AML-193 (cell line): ENCODE results near the gene SGO1.

Source experiments
- DNase-seq, 2 experiments: peaks; one replicate each; lab custom pipeline; 2025; lab: John Stamatoyannopoulos, UW

Gene SGO1

DNA sequence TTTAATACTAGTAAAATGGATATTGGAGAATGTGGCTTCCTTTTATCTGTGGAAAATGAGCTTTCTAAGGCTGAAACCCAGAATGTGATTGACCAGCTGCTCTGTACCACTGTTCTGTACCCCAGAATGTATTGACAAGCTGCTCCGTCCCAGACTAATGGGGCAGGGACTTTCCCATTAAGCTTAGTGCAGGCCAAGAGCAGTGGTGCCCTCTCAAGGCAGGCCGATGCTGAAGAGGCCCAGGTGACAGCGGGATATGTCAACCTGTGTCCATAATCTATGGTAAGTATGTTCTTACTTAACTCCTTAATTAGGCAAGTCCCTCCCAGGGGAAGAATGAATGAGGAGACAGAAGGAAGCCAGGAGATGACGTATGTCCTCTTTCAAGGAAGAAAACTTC is 31.1 kb downstream of the SGO1 start:
- DNase-seq = no peak

DNA sequence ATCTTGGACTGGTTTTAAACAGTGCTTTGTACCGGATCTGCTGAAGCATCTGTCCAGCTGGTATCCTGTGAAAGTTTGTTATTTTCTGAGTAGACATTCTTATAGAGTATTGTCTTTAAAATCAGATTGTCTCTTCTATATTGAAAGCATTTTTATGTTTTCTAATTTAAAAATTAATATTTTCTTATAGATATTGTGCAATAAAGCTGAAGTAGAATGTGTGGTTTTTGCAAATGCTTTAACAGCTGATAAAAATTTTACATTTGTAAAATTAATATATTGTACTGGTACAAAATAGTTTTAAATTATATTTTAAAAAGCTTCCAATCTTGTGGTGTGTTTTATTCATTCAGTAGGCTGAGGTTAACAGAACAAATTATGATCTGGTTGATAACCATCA is 31.9 kb downstream of the SGO1 start:
- no peak for DNase-seq

DNA sequence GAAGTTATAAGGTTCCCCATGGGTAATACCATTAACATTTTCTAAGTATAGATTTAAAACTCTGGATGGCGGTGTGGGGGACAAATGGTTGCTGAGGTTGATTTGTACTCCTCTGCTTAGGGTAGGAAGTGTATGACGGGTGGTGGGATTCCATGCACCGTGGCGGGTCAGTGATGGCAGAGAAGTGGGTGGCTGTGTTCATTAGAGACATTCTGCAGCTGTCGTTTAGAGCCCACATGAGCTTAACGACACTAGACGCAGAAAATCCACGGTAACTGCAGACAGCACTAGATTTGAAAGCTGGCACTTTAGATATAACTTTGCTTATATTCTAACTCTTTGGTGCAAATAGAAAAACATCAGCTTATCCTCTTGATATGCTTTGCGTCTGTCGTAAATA is 37.5 kb downstream of the SGO1 start:
- DNase-seq = no peak

DNA sequence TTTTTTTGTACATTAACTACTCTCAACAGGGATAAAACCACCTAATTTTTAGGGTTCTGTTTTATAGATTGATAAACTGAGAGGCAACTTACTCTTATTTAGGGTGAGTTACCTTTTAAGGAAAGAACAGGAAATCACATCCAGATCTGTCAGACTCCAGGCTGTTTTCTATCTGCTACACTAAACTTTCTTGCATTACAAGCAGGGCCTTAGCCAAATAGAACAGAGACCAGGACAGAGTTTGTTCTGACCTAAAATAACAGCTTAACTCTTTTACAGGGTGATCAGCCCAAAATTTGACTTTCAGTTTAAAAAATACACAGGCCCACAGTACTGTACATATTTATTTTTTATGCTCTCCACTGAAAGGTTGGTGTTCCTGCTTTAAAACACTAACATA is 38.6 kb downstream of the SGO1 start:
- DNase-seq = no peak

DNA sequence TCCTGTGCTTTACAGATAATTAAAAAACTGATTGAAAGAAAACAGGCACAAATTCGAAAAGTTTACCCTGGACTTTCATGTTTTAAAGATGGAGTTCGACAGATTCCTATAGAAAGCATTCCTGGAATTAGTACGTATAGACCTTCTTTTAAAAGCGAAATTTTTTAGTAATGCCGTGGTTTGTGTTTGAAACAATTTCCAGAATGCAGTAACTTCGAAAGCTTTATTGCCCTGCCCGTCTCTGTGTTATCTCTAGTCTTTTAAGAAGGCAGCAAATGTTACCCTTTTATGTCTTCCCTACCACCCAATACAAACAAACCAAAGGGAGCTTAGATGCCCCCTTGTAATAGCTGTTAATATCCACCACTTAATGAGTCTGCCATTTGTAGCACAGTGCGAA is 39.7 kb downstream of the SGO1 start:
- no peak for DNase-seq

DNA sequence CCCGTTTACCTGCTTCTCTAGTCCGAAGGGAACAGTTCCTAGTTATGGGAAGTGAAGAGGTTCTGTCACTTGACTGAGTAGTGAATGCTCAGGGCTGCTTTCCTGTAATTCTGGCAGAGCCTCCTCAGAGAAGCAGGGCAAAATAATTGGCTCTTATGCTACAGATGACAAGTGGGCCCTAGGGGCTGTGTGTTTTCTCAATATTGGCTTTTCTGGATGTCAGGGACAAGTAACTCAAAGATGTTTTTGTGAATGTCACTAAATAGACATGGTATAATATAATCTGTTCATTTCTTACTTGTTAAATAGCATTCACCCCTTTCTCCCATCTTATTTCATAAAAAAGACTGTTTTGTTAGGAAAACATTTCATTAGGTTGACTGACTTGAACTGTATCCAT is 40.1 kb downstream of the SGO1 start:
- no peak for DNase-seq

DNA sequence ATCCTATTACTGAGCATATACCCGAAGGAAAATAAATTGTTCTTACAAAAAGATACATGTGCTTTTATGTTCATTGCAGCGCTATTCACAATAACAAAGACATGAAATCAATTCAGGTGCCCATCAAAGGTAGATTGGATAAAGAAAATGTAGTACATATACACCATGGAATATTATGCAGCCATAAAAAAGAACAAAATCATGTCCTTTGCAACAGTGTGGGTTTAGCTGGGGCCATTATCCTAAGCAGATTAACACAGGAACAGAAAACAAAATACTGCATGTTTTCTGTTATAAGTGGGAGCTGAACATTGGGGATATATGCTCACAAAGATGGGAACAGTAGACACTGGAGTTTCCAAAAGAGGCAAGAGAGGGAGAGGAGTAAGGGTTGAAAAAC is 42.5 kb downstream of the SGO1 start:
- DNase-seq = no peak

DNA sequence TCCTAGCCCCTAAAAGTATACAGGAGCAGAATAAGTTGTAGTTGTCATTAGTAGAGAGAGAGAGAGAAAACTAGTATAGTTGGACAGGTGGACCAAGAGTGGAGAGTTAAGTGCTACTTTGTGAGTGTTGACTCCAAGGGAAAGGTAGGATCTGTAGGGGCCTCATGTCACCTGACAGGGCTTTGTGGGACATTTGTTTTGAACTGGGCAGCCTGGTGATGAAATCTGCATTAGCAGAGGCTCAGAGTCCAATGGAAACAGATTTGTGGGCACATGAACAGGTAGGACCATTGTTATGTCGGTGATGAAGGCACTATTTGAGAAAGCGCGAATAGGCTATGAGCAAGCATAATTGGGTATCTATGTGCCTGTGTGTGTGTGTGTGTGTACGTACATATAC is 43.5 kb downstream of the SGO1 start:
- no peak for DNase-seq

DNA sequence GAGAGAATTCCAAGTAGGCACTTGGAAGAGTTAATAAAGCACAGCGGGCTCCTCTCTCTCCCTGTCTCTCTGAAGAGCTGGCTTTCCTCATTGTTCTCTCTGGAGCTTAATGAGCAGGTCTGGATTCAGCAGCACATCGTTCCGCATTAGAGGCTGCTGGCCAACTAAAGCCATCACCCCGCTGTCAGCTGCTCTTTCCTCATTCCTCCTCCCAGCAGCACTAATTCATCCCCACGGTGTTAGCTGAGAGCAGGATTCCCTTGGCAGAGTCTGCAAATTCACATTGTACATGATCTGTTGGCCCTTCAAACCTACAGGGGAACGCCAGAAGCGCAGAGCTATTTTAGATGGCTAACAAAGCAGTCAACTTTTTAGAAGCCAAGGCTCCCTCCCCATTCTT is 44.2 kb downstream of the SGO1 start:
- DNase-seq = no peak

DNA sequence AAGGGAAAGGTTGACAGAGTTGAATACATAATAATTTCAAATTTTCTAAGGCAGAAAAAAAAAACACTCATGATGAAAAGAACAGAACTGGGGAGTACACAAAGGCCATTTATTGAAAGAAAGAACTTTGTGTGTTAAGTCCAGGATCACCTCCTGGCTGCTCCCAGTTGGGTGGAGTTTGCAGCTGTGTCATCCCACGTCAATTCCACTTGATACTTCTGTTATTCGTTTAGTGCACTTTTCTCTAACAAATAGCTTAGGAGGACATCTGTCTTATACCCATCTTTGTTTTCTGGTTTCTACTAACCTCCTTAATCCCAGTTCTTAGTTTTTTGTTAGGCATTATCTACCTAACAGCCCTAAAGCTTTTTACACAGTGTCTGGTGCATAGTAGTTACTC is 44.7 kb downstream of the SGO1 start:
- DNase-seq = no peak

DNA sequence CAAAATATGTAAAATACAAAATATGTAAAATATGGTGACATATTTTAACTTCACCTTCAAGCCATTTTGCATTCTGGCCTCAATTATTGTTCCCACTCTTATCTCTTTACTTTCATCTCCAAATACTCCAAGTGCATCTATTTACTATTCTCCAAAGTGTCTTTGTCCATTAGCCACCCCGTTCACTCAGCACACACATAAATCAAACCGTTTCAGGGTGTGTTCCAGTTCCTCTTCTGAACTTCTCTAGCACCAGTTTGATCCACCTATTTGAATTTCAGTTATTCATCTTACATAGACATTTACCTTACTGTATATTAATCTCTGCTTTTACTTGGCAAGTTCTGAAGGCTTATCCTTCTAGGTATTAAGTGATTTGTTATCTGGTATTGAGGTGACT is 45.1 kb downstream of the SGO1 start:
- DNase-seq = no peak

DNA sequence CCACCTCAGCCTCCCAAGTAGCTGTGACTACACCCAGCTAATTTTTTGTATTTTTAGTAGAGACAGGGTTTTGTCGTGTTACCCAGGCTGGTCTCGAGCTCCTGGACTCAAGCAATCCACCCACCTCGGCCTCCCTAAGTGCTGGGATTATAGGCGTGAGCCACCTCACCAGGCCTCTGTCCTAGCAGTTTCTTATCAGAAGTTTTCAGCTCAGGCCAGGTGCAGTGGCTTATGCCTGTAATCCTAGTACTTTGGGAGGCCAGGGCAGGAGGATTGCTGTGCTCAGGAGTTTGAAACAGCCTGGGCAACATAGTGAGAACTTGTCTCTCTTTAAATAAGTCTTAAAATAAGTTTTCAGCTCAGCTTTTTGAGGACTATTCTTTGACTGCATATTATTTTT is 48.4 kb downstream of the SGO1 start:
- no peak for DNase-seq

DNA sequence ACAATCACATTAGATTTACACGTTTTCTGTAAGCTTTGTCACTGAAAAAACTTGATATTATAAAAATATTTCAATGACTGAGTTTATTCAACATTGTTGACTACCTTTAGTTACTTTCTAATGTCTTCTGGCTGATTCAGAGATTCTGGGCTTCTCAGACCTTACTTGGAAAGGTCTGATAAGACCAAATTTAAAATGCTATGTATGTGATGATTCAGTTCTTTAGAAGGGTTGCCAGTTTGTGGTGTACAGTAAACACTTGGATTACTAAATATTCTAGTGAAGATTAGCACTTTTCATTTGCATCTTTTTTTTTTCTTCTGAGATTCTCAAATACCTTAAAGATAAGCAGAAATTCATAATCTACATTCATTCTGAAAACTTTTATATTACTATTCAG is 49.8 kb downstream of the SGO1 start:
- DNase-seq = no peak

DNA sequence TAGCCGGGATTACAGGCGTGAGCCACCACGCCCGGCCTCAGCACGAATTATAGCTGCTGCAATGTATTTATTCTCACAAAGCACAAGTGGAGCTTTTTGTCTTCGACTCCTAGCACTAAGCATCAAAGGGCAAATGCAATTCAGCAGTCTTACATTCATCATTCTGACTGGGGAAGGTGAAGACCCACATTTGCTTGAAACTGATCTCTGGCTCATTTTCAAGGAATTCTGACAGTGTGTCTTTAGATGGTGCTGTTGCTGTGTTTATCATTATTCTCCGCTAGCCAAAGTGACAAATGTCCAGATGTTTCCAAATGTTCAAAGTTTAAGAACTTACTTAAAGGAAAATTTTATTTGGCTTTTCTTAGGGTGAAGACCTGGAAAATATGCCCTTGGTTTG is 55.9 kb downstream of the SGO1 start:
- no peak for DNase-seq

DNA sequence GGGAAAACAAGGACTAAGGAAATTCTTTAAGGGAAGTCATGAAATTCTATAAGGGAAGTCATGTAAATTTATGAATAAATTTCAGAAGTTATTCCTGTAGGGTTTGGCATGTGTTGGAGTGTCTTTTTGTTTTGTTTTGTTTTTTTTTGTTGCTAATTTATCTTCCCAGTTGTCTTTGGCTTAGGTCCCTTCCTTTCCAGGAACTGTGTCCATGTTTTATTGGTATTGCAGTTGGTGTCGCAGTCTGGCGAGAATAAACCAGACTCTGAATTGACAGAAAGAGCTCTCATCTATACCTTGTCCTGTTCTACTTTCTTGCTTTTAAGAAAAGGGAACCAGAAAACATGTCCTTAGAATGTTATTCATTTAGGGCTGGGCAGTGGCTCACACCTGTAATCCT is 57.6 kb downstream of the SGO1 start:
- DNase-seq = no peak

DNA sequence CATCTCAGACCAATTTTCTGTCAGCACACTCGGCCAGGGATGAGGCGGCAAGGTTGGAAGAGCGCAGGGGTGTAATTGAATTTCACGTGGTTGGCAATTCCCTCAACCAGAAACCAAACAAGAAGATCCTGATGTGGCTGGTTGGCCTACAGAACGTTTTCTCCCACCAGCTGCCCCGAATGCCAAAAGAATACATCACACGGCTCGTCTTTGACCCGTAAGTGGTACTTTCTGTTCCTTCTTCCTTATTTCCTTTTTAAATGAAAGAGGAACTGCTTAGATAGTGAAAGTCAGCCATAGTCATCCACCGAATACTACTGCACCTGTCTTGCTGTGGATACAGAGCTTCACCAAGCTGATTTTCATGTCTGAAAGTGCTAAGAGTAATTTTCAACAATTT is 60.1 kb downstream of the SGO1 start:
- peak in 1 of 2 experiments; percentile 6 for DNase-seq

DNA sequence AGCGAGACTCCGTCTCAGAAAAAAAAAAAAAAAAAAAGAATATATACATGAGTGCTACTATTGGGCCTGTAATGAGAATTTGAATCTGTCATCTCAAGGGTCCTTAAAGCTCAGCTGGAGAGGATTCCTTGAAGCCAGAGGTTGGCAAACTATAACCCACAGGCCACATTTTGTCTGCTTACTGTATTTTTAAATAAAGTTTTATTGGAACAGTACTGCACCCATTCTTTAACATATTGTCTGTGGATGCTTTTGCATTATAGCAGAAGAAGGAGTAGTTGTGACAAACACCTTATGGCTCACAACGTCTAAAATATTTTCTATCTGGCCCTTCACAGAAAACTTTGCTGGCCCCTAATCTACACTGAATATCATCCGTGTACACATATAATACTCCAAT is 60.7 kb downstream of the SGO1 start:
- DNase-seq = no peak

DNA sequence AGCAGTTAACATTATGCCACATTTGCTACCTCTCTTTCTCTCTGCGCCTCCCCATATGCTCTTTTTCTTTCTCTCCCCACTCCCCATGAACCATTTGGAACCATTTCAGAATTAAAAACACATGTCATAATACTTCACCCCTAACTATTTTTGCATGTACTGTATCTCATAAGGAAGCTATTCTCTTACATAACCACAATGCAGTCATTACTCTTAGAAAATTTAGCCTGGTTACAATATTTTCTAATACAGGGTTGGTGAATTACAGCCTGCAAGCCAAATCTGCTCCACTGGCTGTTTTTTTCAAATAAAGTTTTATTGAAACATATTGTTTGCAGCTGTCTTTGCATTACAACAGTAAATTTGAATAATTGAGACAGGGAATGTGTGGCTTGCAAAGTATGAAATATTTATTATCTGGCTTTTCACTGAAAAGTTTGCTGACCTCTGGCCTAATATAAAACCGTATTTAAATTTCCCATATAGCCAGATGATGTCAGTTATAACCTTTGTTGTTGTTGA is 62.8 kb downstream of the SGO1 start:
- no peak for DNase-seq

DNA sequence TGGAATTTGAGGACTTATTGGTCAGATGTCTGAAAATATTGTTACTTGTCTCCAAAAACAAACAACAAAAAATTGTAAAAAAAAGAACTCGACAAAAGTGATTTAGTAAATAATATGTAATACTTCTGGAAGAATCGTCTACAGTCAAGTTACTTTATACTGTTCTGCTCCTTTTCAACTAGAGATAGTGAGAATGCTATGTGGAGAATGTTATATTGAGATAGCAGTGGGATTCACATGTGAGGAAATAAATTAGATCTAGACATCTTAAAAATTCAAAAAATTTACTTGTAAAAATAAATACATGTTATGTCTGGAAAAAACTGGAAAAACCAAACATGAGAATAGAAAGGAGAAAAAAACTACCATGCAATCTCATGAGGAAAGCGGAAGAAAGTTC is 64.9 kb downstream of the SGO1 start:
- DNase-seq = no peak
